ENCODE results near the gene PRDX5. TPM values are rescaled to one million over a fixed set of nuclear protein-coding genes. Genes with fewer than 3 reads are reported as not detected.
A peak's percentile ranks its signal among the peaks of the same experiment; 100 is the strongest.
"Not testable (repeated sequence)": the region's sequence is repeated elsewhere in the genome, so short reads cannot be mapped to it uniquely, and the experiment has no call there.

PRDX5 gene
- total and polyA plus RNA-seq, 8 donors: 9.3 to 725 (median 245) TPM

DNA sequence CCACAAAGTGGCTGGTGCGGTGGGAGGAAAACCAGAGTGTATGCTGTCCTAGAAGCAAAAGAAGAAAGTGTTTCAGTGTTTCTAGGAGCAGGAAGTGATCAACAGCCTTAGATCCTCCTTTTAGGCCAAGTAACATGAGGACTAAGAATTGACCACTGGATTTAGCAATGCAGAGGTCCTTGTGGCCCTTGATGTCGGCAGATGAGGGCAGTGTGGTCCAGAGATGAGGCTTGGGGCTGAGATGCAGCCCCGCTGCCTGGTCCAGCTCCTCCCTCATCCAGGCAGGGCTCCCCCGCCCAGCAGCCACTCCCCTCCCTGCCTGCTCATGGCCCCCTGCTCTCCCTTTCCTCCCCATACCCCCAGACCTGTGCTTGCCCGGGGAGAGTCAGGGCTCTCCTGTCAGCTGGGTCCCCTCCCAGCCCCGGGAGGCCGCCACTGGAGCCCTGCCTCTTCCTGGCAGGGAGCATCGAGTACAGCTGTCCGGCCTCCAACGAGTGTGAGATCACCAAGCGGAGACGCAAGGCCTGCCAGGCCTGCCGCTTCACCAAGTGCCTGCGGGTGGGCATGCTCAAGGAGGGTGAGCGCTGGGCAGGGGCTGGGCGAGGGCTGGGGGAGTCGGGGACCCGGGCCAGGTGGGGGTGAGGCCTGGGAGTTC lies 4.3 kb upstream of the PRDX5 start:
- TF ChIP-seq, protein P1, sequence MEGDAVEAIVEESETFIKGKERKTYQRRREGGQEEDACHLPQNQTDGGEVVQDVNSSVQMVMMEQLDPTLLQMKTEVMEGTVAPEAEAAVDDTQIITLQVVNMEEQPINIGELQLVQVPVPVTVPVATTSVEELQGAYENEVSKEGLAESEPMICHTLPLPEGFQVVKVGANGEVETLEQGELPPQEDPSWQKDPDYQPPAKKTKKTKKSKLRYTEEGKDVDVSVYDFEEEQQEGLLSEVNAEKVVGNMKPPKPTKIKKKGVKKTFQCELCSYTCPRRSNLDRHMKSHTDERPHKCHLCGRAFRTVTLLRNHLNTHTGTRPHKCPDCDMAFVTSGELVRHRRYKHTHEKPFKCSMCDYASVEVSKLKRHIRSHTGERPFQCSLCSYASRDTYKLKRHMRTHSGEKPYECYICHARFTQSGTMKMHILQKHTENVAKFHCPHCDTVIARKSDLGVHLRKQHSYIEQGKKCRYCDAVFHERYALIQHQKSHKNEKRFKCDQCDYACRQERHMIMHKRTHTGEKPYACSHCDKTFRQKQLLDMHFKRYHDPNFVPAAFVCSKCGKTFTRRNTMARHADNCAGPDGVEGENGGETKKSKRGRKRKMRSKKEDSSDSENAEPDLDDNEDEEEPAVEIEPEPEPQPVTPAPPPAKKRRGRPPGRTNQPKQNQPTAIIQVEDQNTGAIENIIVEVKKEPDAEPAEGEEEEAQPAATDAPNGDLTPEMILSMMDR (IDR thresholded peaks at IDR 0.05): no peak
- TF ChIP-seq POLR2A (IDR thresholded peaks at IDR 0.05): no peak
- TF ChIP-seq EP300 (IDR thresholded peaks at IDR 0.05): no peak
- TF ChIP-seq POLR2AphosphoS5 (IDR thresholded peaks at IDR 0.05): no peak
- H3K4me3 ChIP-seq: peak overlapping the region in 1 of 4 donors; percentile 16
- H3K27ac ChIP-seq: peak overlapping the region; percentile 23 to 80 (median 65)
- peaks cover 23 to 43% (median 36%) of the 10 kb centered on the region in 4 donors for H3K36me3 ChIP-seq
- H3K9me3 ChIP-seq: no peaks in the 10 kb centered on the region
- no peaks in the 10 kb centered on the region for H3K27me3 ChIP-seq
- intact Hi-C loops (cut with DNase I; ENCODE audit: low total_unique reads): no loop called here
- peaks cover 8 to 49% (median 31%) of the 10 kb centered on the region in 4 donors for H3K4me1 ChIP-seq
- 66 to 77% (median 74%) methylated on average over 13 to 18 of the region's 18 CpGs for WGBS, 5 donors
- peak in 1 of 2 donors; percentile 34 for DNase-seq

DNA sequence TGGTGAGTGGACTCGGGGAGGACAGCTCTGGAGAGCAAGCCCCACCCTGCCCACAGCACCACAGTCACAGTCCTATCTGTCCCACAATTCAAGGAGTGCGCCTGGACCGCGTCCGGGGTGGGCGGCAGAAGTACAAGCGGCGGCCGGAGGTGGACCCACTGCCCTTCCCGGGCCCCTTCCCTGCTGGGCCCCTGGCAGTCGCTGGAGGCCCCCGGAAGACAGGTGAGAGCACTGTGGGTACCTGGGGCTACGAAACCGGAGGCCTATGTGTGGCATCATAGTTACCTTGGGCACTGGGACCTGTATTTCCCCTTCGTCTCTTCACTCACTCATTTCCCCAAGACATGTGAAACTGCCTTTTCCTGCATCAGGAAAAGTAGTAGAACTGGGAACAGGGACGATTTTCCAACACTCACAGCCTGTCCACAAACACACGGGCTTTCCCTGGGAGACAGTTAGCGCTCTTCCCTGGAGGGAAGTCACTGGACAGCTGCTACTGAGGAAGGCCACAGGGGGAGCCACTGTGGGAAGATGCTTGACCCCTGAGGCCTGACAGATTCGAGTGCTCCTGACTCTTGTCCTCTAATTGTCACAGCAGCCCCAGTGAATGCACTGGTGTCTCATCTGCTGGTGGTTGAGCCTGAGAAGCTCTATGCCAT lies 3.6 kb upstream of the PRDX5 start:
- H3K27me3 ChIP-seq: no peaks in the 10 kb centered on the region
- intact Hi-C loops (cut with DNase I; ENCODE audit: low total_unique reads): no loop called here
- H3K9me3 ChIP-seq: no peaks in the 10 kb centered on the region
- DNase-seq: no peak
- no peak for TF ChIP-seq POLR2AphosphoS5 (IDR thresholded peaks at IDR 0.05)
- no peak for TF ChIP-seq EP300 (IDR thresholded peaks at IDR 0.05)
- TF ChIP-seq, protein P1 (IDR thresholded peaks at IDR 0.05): no peak
- no peak for TF ChIP-seq POLR2A (IDR thresholded peaks at IDR 0.05)
- 70 to 87% (median 80%) methylated on average over 10 to 19 of the region's 19 CpGs for WGBS, 5 donors
- H3K4me1 ChIP-seq: peaks cover 15 to 55% (median 37%) of the 10 kb centered on the region in 4 donors
- H3K36me3 ChIP-seq: peaks cover 23 to 42% (median 35%) of the 10 kb centered on the region in 4 donors
- peak overlapping the region in 1 of 4 donors; percentile 16 for H3K4me3 ChIP-seq
- H3K27ac ChIP-seq: peak overlapping the region; percentile 23 to 80 (median 65)

DNA sequence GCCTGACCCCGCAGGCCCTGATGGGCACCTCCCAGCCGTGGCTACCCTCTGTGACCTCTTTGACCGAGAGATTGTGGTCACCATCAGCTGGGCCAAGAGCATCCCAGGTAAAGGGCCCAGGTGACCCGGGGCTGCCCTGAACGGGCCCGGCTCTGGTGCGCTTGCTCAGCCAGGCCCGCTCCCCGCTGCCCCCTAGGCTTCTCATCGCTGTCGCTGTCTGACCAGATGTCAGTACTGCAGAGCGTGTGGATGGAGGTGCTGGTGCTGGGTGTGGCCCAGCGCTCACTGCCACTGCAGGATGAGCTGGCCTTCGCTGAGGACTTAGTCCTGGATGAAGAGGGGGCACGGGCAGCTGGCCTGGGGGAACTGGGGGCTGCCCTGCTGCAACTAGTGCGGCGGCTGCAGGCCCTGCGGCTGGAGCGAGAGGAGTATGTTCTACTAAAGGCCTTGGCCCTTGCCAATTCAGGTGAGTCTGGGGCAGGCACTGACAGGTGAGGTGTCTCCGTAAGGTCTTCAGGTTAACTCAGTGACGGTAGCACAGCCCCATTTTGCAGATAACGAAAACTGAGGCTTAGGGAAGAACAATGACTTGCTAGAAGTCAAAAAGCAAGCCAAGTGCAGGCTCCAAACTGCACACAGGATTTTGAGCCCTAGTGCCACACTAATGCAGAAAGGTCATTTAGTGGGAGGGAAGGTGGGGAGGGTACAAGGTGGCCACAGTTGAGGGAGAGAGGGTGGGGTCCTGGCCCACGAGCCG lies 2.9 kb upstream of the PRDX5 start:
- intact Hi-C loops (cut with DNase I; ENCODE audit: low total_unique reads): no loop called here
- Histone ChIP-seq H3K27me3 (no peaks in the 10 kb centered on the region), H3K36me3 (peaks cover 23 to 42% (median 35%) of the 10 kb centered on the region in 4 donors), H3K27ac (peak overlapping the region in 3 of 5 donors; percentile 65 to 80 (median 72)), H3K9me3 (no peaks in the 10 kb centered on the region), H3K4me3 (no peak overlapping the region), H3K4me1 (peaks cover 20 to 62% (median 44%) of the 10 kb centered on the region in 4 donors)
- TF ChIP-seq EP300 (IDR thresholded peaks at IDR 0.05) (no peak), POLR2AphosphoS5 (IDR thresholded peaks at IDR 0.05) (no peak), POLR2A (IDR thresholded peaks at IDR 0.05) (no peak)
- TF ChIP-seq, protein P1 (IDR thresholded peaks at IDR 0.05): no peak
- 80 to 85% (median 84%) methylated on average over 14 to 24 of the region's 24 CpGs for WGBS, 5 donors
- no peak for DNase-seq

DNA sequence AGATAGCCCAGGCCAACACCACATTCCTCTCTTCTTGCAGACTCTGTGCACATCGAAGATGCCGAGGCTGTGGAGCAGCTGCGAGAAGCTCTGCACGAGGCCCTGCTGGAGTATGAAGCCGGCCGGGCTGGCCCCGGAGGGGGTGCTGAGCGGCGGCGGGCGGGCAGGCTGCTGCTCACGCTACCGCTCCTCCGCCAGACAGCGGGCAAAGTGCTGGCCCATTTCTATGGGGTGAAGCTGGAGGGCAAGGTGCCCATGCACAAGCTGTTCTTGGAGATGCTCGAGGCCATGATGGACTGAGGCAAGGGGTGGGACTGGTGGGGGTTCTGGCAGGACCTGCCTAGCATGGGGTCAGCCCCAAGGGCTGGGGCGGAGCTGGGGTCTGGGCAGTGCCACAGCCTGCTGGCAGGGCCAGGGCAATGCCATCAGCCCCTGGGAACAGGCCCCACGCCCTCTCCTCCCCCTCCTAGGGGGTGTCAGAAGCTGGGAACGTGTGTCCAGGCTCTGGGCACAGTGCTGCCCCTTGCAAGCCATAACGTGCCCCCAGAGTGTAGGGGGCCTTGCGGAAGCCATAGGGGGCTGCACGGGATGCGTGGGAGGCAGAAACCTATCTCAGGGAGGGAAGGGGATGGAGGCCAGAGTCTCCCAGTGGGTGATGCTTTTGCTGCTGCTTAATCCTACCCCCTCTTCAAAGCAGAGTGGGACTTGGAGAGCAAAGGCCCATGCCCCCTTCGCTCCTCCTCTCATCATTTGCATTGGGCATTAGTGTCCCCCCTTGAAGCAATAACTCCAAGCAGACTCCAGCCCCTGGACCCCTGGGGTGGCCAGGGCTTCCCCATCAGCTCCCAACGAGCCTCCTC lies 2.0 kb upstream of the PRDX5 start:
- DNase-seq: not testable (repeated sequence)
- peak overlapping the region in 2 of 4 donors; percentile 69 to 81 for H3K4me3 ChIP-seq
- WGBS, 5 donors: 67 to 78% (median 76%) methylated on average over 16 to 25 of the region's 25 CpGs

More for the DNA sequence above, 2.0 kb upstream of the PRDX5 start:
- Histone ChIP-seq H3K36me3 (peaks cover 23 to 45% (median 40%) of the 10 kb centered on the region in 4 donors), H3K27ac (peak overlapping the region; percentile 10 to 99 (median 95)), H3K4me1 (peaks cover 20 to 66% (median 51%) of the 10 kb centered on the region in 4 donors)
- intact Hi-C loops (cut with DNase I; ENCODE audit: low total_unique reads); H3K9me3 ChIP-seq; H3K27me3 ChIP-seq: not testable (repeated sequence)

All from stomach (tissue), 9 donors.